ENCODE data around the gene LAMC2.
"Not testable (repeated sequence)": the region's sequence is repeated elsewhere in the genome, so short reads cannot be mapped to it uniquely, and the experiment has no call there.

DNA sequence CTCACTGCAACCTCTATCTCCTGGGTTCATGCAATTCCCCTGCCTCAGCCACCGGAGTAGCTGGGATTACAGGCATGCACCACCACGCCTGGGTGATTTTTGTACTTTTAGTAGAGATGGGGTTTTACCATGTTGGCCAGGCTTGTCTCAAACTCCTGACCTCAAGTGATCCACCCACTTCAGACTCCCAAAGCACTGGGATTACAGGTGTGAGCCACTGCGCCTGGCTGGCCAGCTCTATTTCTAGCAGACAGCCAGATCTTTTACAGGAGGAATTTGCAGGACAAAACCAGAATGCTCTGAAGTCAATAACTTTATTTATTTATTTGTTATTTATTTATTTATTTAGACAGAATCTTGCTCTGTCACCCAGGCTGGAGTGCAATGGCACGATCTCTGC is 87.9 kb downstream of the LAMC2 start:
- TF ChIP-seq, protein P1, sequence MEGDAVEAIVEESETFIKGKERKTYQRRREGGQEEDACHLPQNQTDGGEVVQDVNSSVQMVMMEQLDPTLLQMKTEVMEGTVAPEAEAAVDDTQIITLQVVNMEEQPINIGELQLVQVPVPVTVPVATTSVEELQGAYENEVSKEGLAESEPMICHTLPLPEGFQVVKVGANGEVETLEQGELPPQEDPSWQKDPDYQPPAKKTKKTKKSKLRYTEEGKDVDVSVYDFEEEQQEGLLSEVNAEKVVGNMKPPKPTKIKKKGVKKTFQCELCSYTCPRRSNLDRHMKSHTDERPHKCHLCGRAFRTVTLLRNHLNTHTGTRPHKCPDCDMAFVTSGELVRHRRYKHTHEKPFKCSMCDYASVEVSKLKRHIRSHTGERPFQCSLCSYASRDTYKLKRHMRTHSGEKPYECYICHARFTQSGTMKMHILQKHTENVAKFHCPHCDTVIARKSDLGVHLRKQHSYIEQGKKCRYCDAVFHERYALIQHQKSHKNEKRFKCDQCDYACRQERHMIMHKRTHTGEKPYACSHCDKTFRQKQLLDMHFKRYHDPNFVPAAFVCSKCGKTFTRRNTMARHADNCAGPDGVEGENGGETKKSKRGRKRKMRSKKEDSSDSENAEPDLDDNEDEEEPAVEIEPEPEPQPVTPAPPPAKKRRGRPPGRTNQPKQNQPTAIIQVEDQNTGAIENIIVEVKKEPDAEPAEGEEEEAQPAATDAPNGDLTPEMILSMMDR (IDR thresholded peaks at IDR 0.05), result not testable (repeated sequence)
- TF ChIP-seq EZH2phosphoT487 (IDR thresholded peaks at IDR 0.05), result not testable (repeated sequence)

Measured in neural progenitor cell (in vitro differentiated cells).